Gastroesophageal sphincter (tissue), 4 donors: ENCODE data around the gene LSM2. TPM values are rescaled to one million over a fixed set of nuclear protein-coding genes. Genes with fewer than 3 reads are reported as not detected.

Source experiments
- ATAC-seq: fragments of 150-250 bp; one replicate; pipeline ENCODE4 v1.9.1; 2016; ENCODE audit warnings: mild to moderate bottlenecking, moderate library complexity
- H3K27ac ChIP-seq, 4 donors: fragments of 200-600 bp; sonication (generic) in 3 of 4; 1 replicate in 3 of 4; 2 replicates in 1 of 4; pipeline ENCODE4 v1.5.1; 2016 to 2019
- H3K27me3 ChIP-seq: fragments of 200-600 bp; sonication (generic); one replicate; pipeline ENCODE4 v1.5.1; 2019
- H3K36me3 ChIP-seq, 2 donors: fragments of 200-600 bp; sonication (generic); one replicate each; pipeline ENCODE4 v1.5.1; 2019; ENCODE audit warnings: control low read depth in 1 of 2
- H3K4me1 ChIP-seq, 3 donors: fragments of 200-600 bp; sonication (generic); 1 replicate in 2 of 3; 2 replicates in 1 of 3; pipeline ENCODE4 v1.5.1; 2016 to 2019; ENCODE audit warnings: control low read depth in 2 of 3
- H3K4me3 ChIP-seq, 2 donors: fragments of 200-600 bp; sonication (generic); one replicate each; pipeline ENCODE4 v1.5.1; 2019; ENCODE audit warnings: mild to moderate bottlenecking in 1 of 2, moderate library complexity in 1 of 2
- H3K9me3 ChIP-seq, 3 donors: fragments of 200-600 bp; sonication (generic); one replicate each; pipeline ENCODE4 v1.5.1; 2017 to 2019; ENCODE audit warnings: control low read depth in 2 of 3
- EP300 ChIP-seq: sonication (generic); formaldehyde crosslinking; IDR thresholded peaks from one replicate; pipeline ENCODE4 v1.6.1; 2017; ENCODE audit warnings: antibody characterized with exemption, mild to moderate bottlenecking
- POLR2A ChIP-seq, 2 donors: fragments of 450-650 bp; IDR thresholded peaks; one replicate each; pipeline ENCODE4 v1.6.1; 2017; ENCODE audit warnings: antibody characterized with exemption in 2 of 2, mild to moderate bottlenecking in 2 of 2, moderate library complexity in 1 of 2
- POLR2AphosphoS5 ChIP-seq: sonication (generic); formaldehyde crosslinking; IDR thresholded peaks from one replicate; pipeline ENCODE4 v1.6.1; 2017; ENCODE audit warnings: antibody characterized with exemption
- WGBS, 2 donors: methylation state at CpG; one replicate each; pipeline ENCODE4 v1.1.5; 2018; ENCODE audit warnings: low coverage in 1 of 2; 5-methylcytosine and 5-hydroxymethylcytosine counted together
- total RNA-seq, 4 donors: library from RNA; depleted of rRNA; stranded (reverse); fragments of >200 nt; gene quantifications; one replicate each; pipeline ENCODE4 v1.1.0, GENCODE V29; 2016
- TF ChIP-seq, protein P1 (sequence below), 4 experiments: fragments of 200-600 bp in 2 of 4; fragments of 450-650 bp in 2 of 4; sonication (generic) in 1 of 4; IDR thresholded peaks; one replicate each; pipeline ENCODE4 v1.5.1; 2017 to 2019; ENCODE audit warnings: antibody characterized with exemption in 4 of 4, mild to moderate bottlenecking in 2 of 4, moderate library complexity in 2 of 4

LSM2 gene
- total RNA-seq, 4 donors from 2014 or later, result 18.0 to 31.7 (median 28.5) TPM

DNA sequence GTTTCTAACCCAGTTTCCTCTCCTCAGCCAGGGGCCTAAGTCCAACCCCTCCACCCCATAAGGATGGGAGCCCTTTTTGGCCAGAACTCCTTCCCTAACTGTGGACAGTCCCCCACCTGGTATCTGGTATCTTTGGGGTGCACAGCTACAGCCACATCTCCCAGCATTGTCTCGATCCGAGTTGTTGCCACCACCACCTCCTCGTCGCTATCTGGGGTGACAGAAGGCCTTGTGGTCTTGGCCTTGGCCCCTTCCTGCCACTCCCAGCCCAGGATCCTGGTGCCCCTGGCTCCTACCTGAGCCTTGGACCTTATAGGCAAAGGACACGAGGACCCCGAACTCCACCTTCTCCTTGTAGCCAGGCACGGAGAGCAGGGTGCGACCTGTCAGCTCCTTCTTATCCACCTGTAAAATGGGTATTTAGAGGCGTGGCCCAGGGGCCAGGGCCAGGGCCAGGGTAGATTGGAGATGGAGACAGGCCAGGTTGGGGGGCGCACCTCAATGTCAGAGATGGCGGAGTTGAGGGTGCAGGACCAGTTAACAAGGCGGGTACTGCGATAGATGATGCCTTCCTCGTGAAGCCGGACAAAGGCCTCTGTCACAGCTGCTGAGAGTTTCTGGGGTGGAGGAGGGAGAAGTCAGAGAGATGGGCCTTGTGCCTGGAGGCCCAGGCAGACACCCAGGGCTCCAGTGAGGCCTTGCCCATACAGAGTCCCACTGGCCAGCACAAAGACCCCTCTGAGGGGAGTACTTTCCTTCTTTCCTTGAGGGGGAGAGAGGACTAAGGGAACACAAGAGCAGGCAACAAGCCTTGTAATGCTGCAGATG, 22.5 kb downstream of the LSM2 start:
- H3K36me3 ChIP-seq, result peaks cover 0 to 89% of the 10 kb centered on the region in 2 donors
- ATAC-seq, result no peak

DNA sequence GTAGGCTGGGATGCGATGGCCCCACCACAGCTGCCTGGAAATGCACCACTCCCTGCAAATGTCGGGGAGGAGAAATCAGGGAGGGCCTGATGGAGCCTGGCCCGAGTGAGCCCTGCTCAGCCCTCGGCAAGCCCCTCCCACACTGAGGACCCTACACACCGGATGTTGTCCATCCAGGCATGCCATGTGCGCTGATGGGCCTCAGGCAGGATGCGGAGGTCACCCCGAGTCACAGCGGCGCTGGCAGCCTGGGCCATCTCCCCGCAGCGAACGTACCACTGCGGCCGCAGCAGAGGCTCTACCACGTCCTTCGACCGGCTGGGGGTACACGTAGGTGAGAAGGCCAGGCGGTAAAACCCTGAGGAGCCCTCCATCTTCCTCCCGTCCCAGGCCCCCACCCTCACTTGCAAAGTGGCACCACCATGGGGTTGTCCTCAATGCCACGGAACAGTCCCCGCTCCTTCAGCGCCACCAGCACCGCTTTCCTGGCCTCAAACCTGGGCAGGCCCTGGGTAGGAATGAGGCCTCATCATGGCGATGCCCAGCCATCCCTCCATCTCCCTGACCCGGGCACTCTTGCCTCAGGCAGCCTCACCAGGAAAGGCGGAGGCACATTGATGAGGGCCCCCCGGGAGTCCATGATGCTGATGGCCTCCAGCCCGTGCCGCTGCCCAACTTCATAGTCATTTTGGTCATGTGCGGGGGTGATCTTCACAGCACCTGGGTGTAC, 24.5 kb downstream of the LSM2 start:
- H3K9me3 ChIP-seq, result no peaks in the 10 kb centered on the region
- 66% methylated on average over 3 of the region's 32 CpGs; no CpG with 5 or more reads in 1 of the 2 donors for WGBS, 2 donors
- peaks cover 0 to 84% of the 10 kb centered on the region in 2 donors for H3K36me3 ChIP-seq
- ATAC-seq, result no peak
- H3K27ac ChIP-seq, result no peak overlapping the region
- H3K4me3 ChIP-seq, result no peak overlapping the region
- peaks cover 0 to 4% (median 1%) of the 10 kb centered on the region in 3 donors for H3K4me1 ChIP-seq
- no peaks in the 10 kb centered on the region for H3K27me3 ChIP-seq
- TF ChIP-seq POLR2A (IDR thresholded peaks at IDR 0.05), result no peak

More for the DNA sequence above, 22.5 kb downstream of the LSM2 start:
- Histone ChIP-seq H3K4me1 (no peaks in the 10 kb centered on the region), H3K4me3 (no peak overlapping the region), H3K9me3 (no peaks in the 10 kb centered on the region), H3K27ac (no peak overlapping the region), H3K27me3 (no peaks in the 10 kb centered on the region)
- TF ChIP-seq EP300 (no peak), POLR2A (IDR thresholded peaks at IDR 0.05) (no peak), POLR2AphosphoS5 (no peak)
- TF ChIP-seq, protein P1, sequence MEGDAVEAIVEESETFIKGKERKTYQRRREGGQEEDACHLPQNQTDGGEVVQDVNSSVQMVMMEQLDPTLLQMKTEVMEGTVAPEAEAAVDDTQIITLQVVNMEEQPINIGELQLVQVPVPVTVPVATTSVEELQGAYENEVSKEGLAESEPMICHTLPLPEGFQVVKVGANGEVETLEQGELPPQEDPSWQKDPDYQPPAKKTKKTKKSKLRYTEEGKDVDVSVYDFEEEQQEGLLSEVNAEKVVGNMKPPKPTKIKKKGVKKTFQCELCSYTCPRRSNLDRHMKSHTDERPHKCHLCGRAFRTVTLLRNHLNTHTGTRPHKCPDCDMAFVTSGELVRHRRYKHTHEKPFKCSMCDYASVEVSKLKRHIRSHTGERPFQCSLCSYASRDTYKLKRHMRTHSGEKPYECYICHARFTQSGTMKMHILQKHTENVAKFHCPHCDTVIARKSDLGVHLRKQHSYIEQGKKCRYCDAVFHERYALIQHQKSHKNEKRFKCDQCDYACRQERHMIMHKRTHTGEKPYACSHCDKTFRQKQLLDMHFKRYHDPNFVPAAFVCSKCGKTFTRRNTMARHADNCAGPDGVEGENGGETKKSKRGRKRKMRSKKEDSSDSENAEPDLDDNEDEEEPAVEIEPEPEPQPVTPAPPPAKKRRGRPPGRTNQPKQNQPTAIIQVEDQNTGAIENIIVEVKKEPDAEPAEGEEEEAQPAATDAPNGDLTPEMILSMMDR (IDR thresholded peaks at IDR 0.05), result no peak
- 87 to 91% methylated on average over 3 to 9 of the region's 15 CpGs for WGBS, 2 donors

DNA sequence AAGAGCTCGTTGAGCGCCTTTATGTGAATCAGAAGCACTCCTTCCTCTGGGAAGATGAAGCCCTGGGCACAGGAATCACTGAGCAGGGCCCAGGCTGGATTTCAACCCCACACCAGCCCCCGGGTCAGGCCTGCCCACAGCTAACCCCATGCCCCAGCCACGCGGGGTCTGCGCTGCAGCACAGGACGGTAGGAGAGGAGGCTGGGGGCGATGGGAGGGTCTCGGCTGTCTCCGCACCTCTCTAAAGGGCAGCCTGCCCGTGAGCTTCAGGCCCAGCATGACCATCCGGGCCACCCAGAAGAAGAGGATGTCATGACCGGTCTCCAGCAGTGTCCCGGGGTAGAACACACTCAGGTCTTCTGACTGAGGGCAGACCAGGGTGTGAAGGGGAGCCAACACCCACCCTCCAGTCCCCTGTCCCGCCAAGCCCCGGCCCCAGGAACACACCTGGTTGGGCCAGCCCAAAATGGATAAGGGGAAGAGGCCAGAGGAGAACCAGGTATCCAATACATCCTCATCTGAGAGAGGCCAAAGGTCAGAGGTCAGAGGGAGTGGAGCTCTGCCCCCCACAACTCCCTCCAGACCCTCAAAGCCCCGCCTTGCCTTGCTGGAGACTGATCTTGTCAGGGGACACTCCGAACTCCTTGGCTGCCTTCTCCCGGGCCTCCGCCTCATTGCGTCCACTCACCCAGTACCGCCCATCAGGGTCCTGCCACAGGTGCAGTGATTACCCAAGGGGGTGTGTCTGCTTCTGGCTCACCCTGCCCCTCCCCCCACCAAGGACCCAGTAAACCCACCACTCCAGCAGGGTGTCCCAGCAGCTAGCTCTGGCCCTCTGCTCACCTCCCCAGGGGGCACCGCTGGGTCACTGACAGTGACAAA, 25.3 kb downstream of the LSM2 start:
- H3K4me3 ChIP-seq, result no peak overlapping the region
- H3K27ac ChIP-seq, result no peak overlapping the region
- TF ChIP-seq POLR2AphosphoS5 (no peak), EP300 (no peak), POLR2A (IDR thresholded peaks at IDR 0.05) (no peak)
- TF ChIP-seq, protein P1 (IDR thresholded peaks at IDR 0.05), result no peak
- ATAC-seq, result no peak
- WGBS, 2 donors, result 85 to 97% methylated on average over 6 of the region's 23 CpGs
- H3K4me1 ChIP-seq, result peaks cover 0 to 12% (median 9%) of the 10 kb centered on the region in 3 donors
- no peaks in the 10 kb centered on the region for H3K9me3 ChIP-seq
- peaks cover 0 to 82% of the 10 kb centered on the region in 2 donors for H3K36me3 ChIP-seq
- H3K27me3 ChIP-seq, result no peaks in the 10 kb centered on the region

DNA sequence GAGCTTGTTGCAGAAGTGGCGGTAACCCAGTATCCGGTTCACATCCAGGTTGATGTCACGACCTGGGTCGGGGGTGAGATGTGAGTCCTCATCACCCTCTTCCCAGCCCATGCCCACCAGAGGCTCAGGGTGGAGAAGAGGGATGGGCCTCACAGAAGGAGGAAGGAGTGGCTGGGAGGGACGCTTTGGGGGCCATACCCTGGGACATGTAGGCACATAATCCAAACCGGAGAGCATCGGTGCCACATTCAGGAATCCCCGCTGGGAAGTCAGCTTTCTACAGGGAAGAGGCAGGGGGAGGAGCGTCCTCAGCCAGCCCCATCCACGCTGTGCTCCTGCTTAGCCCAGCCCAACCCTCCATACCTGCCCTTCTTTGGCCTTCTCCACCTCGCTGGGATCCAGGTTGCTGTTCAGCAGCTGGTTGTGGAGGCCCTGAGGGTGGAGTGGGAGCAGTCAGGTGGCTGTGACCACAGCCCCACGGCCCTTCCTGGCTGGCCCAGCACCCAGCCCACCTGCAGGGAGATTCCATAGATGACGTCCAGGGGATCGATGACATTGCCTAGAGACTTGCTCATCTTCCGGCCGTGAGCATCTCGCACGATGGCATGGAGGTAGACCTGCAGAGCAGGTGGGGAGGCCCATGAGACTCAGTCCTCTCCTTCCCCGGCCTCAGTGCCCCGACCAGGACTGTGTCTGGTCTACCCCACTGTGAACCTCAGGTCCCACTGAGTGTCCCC, 26.1 kb downstream of the LSM2 start:
- no peak overlapping the region for H3K27ac ChIP-seq
- H3K4me3 ChIP-seq, result no peak overlapping the region
- no peaks in the 10 kb centered on the region for H3K9me3 ChIP-seq
- WGBS, 2 donors, result 87 to 89% methylated on average over 5 to 7 of the region's 20 CpGs
- no peak for TF ChIP-seq POLR2A (IDR thresholded peaks at IDR 0.05)
- TF ChIP-seq EP300, result no peak
- no peak for TF ChIP-seq POLR2AphosphoS5
- TF ChIP-seq, protein P1 (IDR thresholded peaks at IDR 0.05), result no peak
- H3K4me1 ChIP-seq, result peaks cover 0 to 14% (median 10%) of the 10 kb centered on the region in 3 donors
- peaks cover 0 to 78% of the 10 kb centered on the region in 2 donors for H3K36me3 ChIP-seq
- H3K27me3 ChIP-seq, result no peaks in the 10 kb centered on the region
- ATAC-seq, result no peak
